NCI-H226 (cell line): ENCODE measurements around the gene MAP3K7.

Source experiments
- DNase-seq: peaks from one replicate; pipeline ENCODE4 v3.0.0-alpha.2; 2015

MAP3K7 gene

DNA sequence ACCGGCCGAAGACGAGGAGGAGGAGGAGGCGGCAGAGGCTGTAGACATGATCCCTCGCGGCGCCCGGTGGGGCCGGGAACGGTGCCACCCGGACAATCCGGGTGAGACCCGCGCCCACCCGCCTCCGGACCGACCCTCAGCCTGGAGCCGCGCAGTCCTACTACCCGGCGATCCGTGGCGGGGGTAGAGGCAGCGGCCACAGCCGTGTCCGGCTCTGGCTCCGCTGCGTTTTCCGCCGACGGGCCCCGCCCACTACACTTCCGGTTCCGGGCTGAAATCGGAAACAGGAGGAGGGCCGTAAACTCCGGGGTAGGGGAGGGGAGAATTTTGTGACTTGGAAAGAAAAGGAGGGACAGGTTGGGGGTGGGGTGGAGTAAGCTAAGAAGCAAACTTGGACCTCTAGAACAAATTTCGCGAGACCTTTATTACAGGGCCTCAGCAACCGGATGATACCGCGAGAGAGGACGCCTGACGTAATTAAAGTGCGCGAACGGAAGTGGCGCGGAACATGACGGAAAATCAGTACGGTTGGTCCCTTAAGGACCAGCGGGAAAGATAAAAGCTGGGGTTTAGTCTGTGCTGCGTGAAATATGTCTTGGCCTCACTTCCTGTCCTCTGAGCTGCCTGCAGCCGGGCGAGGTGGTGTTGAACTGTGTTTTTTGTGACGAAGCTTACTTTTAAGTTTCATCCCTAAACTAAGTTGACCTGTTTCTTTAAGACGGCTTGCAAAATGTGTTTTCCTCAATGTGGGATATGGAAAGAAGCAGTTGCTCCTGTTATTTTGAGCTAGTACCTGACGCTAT, at the start of gene MAP3K7:
TSS of gene MAP3K7 (minus strand) at position 237 of the 803 bp plus-strand sequence. CDS start at position 48, 189 bp downstream.
- peak; percentile 93 for DNase-seq

- DNase-seq = no peak
Observed at GRCh38 chr6:90631046-90631445, 44.2 kb upstream of the MAP3K7 start.

DNA sequence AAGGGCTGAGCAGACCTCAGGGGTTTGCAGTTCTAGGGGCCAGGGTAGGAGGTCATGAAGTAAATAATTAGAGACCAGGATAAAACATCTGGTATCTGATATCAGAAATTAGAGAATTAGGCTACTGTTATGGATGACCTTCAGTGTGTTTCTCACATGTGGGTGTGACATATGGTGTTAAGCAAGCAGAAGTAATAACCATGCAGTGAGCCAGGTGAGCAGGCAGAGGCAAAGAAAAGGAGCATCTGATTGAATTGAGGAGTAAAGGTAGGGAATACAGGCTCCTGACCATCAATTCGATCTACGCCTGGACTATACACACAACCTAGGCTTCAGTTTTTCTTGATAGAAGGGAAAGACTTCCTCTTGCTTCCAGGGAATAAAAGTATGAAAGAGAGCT, 34.7 kb upstream of the MAP3K7 start:
- no peak for DNase-seq

DNA sequence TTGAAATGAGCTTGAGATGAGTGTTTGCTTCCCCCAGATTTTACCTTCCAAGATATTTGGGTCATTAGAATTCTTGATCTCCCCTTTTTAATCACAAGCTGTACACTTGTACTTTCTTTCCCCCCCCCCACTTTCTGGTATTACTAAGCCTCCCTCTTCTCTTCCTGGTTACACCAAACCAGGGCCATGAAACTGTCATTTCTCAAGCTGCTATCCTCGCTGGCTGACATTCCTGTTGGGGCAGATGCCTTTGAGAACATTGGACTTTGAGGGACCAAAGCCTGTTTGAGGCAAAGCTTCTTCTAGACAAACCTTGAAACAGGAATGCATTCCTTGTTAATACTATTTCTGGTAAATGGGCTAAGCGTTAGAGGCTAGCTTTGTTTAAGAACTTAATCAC, 32.3 kb upstream of the MAP3K7 start:
- no peak for DNase-seq

- DNase-seq = no peak
Observed at GRCh38 chr6:90612313-90612680, 25.4 kb upstream of the MAP3K7 start.

GRCh38 chr6:90611543-90612312, 24.9 kb upstream of the MAP3K7 start:
- no peak for DNase-seq

GRCh38 chr6:90610751-90611542, 24.1 kb upstream of the MAP3K7 start:
- no peak for DNase-seq

DNA sequence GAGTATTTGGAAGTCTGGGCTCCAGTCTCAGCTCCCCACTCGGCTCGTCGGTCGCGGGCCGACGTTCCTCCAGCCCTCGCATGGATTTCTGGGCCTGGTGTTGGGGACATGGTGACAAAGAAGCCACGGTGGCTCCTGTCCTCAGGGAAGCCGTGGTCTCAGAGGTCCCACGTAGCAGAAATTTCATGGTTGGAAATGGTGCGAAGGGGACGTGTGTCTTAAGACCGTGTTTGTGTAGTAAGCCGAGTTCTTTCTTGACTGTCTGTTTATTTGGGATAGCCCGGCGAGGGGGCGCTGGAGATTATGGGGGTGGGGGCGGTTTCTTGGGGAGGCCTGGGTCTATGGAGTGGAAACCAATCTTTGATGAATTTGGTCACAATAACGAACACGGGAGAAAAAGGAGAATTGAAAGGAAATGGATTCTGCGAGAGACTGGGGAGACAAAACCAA, 23.5 kb upstream of the MAP3K7 start:
- no peak for DNase-seq

GRCh38 chr6:90605749-90606340, 19.0 kb upstream of the MAP3K7 start:
- DNase-seq = no peak

- no peak for DNase-seq
Observed at GRCh38 chr6:90604546-90604945, 17.7 kb upstream of the MAP3K7 start.

- no peak for DNase-seq
Observed at GRCh38 chr6:90599151-90599550, 12.3 kb upstream of the MAP3K7 start.

GRCh38 chr6:90598192-90598951, 11.5 kb upstream of the MAP3K7 start:
- DNase-seq = no peak

- no peak for DNase-seq
Observed at GRCh38 chr6:90596967-90597539, 10.2 kb upstream of the MAP3K7 start.

DNA sequence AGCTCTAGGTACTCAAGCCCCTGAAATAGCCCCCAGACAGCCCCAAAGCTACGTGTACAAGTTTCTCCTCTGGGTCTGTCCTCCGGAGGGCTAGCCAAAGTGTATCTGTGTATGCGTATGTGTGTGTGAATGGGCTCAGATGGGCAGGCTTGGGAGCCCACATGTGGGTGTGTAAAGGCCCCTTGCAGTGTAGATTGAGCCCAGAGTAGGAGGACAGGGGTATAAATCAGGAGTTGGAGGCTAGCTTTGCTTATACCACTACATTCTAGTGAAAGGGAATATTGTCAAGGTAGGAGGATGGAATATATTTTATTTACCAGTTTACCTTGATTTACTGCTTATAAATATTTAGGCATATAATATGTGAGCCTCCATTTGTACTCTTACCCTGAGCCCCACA, 9.0 kb upstream of the MAP3K7 start:
- DNase-seq = no peak

GRCh38 chr6:90586546-90586835, 381 bp downstream of the MAP3K7 start:
- no peak for DNase-seq

DNA sequence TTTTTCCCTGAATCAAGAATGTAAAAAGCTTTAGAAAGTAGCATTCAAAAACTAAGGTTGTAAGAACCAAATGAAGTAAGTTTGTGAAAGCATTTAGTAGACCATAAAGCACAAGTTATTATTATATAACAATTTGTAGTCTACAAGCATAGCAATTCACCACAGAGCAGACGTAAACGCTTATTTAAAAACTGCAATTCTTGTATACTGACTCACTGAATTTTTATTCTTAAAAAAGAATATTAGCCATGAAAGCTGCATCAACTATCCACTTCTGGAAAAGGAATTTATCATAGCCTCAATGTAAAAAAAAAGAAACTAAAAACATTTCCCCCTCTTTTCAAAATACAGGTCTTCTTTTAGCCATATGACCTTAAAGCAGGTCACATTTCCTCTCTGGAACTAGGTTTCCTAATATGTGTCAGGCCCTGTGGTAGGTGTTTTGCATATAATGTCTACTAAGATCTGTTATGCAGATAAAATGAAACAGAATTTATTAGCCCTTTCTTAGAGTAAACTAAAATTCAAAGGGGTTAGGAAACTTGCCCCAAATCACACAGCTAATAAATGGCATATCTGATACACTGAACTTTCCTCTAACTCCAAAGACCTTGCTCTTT, 2.1 kb downstream of the MAP3K7 start:
- DNase-seq = no peak

- no peak for DNase-seq
Observed at GRCh38 chr6:90583836-90584481, 2.9 kb downstream of the MAP3K7 start.

- DNase-seq = no peak
Observed at GRCh38 chr6:90583179-90583835, 3.6 kb downstream of the MAP3K7 start.

GRCh38 chr6:90581146-90581545, 5.7 kb downstream of the MAP3K7 start:
- no peak for DNase-seq

DNA sequence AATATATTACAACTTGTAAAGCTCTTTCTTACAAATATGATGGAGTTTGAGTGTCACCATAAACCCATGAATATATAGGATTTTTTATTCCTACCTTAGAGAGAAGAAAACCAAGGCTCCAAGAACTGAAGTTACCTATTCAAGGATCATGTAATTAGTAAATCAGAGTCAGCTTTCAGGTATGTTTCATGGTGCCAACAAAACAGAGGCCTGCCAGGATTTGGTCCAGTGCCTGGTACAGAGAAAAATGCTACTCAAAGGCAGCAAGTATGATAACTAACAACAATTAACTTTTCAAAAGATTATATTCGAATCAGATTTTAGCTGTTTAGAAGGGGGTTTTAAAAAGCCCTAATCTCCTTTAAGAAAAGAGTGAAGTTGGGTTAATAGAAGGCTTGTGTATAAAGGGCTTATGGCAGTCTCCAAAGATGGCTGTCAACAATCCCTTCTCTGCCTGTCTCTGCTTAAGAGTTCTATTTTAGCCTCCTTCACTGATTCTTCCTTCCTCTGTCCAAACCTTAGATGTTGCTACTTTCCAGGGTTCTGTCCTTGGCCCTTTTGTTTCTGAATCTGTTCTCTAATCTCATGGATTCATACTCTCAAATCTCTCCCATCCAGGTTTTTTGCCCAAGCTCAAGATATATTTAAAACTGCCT, 7.8 kb downstream of the MAP3K7 start:
- no peak for DNase-seq
